ENCODE data around the gene SENP8. TPM values are rescaled to one million over a fixed set of nuclear protein-coding genes. Genes with fewer than 3 reads are reported as not detected.

Gene SENP8
- total and polyA plus RNA-seq, 2 of the 8 experiments (the other 6 are each of a cell fraction or from before 2014, with no cell fraction given): 4.1 to 6.0 TPM

DNA sequence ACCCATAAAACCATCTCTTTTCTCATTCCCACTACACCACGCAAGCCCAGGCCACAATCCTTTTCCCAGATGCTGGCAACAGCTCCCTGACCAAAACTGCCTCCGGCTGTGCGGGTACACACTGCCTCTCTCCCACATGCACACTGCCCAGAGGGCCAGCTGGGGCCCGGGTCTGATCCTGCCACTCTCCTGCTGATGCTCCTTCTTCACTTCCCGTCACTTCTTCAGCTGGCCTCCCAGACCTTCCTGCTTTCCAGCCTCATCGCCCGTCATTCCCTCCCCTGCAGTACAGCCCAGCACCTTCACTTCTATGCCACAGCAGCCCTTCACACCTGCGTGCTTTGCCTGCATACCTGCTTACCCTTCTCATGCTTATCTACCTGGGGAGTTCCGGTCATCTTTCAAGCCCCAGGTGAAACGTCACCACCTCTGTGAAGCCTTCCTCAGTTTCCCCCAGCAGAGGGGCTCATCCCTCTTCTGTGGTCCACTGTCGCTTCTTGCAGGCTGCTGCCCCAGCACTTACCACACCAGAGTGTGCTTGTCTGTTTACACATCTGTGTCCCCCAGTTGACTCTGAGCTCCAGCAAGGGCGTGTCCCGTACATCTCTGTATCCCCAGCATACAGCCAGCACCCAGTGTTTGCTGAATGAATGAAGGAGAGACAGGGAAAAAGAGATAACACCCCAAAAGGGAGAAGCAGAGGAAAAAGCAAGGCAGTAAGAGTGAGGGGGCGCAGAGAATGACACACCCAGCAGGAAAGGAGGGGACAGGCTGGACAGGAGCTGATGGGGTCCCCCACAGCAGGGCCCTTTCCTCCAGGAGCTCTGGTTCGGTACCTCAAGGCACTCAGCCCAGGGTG is 57.2 kb downstream of the SENP8 start (continued):
- TF ChIP-seq CHD7 (IDR thresholded peaks at IDR 0.05; ENCODE audit: insufficient replicate concordance, low read length): no peak
- TF ChIP-seq ATF3 (IDR thresholded peaks at IDR 0.05; ENCODE audit: insufficient read depth, low read depth, low read length): no peak
- no peak for TF ChIP-seq KDM4A (IDR thresholded peaks at IDR 0.05; ENCODE audit: low read depth, low read length, severe bottlenecking)
- no peak for TF ChIP-seq SP4 (IDR thresholded peaks at IDR 0.05; ENCODE audit: low read length)
- TF ChIP-seq CTBP2 (IDR thresholded peaks at IDR 0.05; ENCODE audit: borderline replicate concordance, insufficient read depth, insufficient read length, low read length): no peak
- no peak for TF ChIP-seq RBBP5 (IDR thresholded peaks at IDR 0.05; ENCODE audit: borderline replicate concordance, low read depth, low read length)
